HG03280 (cell line): ENCODE data around the gene MET.

ENCODE experiments used
- ATAC-seq: cut with Tn5 transposase; IDR thresholded peaks from one replicate; pipeline ENCODE4 v1.9.1; 2021; ENCODE audit warnings: mild to moderate bottlenecking, moderate library complexity; ENCODE audit not compliant: unreplicated experiment

Gene MET

DNA sequence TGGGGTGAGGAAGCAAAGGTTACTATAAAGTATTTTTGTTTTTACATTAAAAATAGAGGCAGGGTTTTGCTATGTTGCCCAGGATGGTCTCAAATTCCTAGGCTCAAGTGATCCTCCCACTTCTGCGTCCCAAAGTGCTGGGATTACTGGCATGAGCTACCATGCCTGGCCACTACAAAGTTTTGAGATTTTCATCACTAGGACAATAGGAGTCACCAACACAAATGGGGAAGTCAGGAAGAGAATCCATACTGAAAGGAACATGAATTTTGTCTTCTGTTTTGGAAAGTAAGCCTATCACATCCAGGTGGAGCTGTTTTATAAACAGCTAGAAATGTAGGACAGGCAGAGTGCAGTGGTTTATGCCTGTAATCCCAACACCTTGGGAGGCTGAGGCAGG is 170.4 kb downstream of the MET start:
- ATAC-seq = no peak

DNA sequence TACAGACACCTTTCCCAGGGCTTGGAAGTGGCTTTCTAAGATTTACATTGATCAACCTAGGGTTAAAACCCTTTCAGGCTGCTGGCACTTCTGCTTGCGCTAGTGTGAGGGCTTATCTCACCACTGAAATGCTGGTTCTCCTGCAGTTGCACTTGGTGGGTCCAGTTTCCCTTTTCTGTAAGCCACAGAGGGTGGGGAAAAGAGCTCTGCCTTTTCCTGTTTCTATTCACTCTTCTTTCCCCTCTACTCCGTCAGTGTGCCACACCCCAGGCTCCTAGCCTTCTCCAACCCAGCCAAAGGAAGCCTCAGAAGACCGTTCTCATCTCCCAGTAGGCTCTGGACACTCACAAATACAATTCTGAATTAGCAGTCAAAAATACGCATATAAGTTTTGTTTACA is 171.4 kb downstream of the MET start:
- no peak for ATAC-seq
